Spleen (tissue), 11 donors: Measurements from ENCODE around the gene EFNA2. TPM values are rescaled to one million over a fixed set of nuclear protein-coding genes. Genes with fewer than 3 reads are reported as not detected.

Experiments
- DNase-seq: peaks from one replicate; pipeline ENCODE4 v3.0.0-alpha.2; 2020
- H3K27ac ChIP-seq, 8 donors: fragments of 200-600 bp; sonication (generic) in 7 of 8; 1 replicate in 4 of 8; 2 replicates in 4 of 8; pipeline versions ENCODE4 v1.5.0 to v1.8.0; 2016 to 2021; ENCODE audit warnings: inconsistent platforms in 4 of 8, mild to moderate bottlenecking in 4 of 8, moderate library complexity in 1 of 8
- H3K27me3 ChIP-seq, 7 donors: fragments of 200-600 bp; sonication (generic) in 6 of 7; replicated peaks in 1 of 7; 1 replicate in 4 of 7; 2 replicates in 3 of 7; pipeline versions ENCODE4 v1.5.0 to v1.8.0; 2016 to 2021; ENCODE audit warnings: inconsistent platforms in 3 of 7, mild to moderate bottlenecking in 1 of 7
- H3K36me3 ChIP-seq, 6 donors: fragments of 200-600 bp; sonication (generic) in 5 of 6; 1 replicate in 4 of 6; 2 replicates in 2 of 6; pipeline versions ENCODE4 v1.5.0 to v1.8.0; 2016 to 2021; ENCODE audit warnings: inconsistent platforms in 2 of 6
- H3K4me1 ChIP-seq, 6 donors: fragments of 200-600 bp; sonication (generic) in 5 of 6; 1 replicate in 3 of 6; 2 replicates in 3 of 6; pipeline versions ENCODE4 v1.5.0 to v1.8.0; 2016 to 2021; ENCODE audit warnings: inconsistent platforms in 3 of 6
- H3K4me3 ChIP-seq, 8 donors: fragments of 200-600 bp; sonication (generic) in 7 of 8; 1 replicate in 4 of 8; 2 replicates in 4 of 8; pipeline versions ENCODE4 v1.5.0 to v1.8.0; 2016 to 2021; ENCODE audit warnings: inconsistent platforms in 4 of 8, mild to moderate bottlenecking in 4 of 8, moderate library complexity in 2 of 8
- H3K9me3 ChIP-seq, 8 donors: fragments of 200-600 bp; sonication (generic) in 7 of 8; 1 replicate in 4 of 8; 2 replicates in 4 of 8; pipeline versions ENCODE4 v1.5.0 to v1.8.0; 2016 to 2021; ENCODE audit warnings: inconsistent platforms in 4 of 8
- CTCF ChIP-seq, 11 experiments: fragments of 200-600 bp in 7 of 11; fragments of 450-650 bp in 4 of 11; sonication (generic) in 4 of 11; IDR thresholded peaks in 8 of 11; conservative IDR thresholded peaks in 3 of 11; 1 replicate in 7 of 11; 2 replicates in 4 of 11; pipeline versions ENCODE4 v1.4.0 to v1.8.0; 2016 to 2021; ENCODE audit warnings: antibody characterized with exemption in 11 of 11, inconsistent platforms in 4 of 11, mild to moderate bottlenecking in 1 of 11
- POLR2A ChIP-seq, 3 donors: fragments of 450-650 bp; IDR thresholded peaks; one replicate each; pipeline ENCODE4 v1.5.1; 2017; ENCODE audit warnings: antibody characterized with exemption in 3 of 3, mild to moderate bottlenecking in 1 of 3
- POLR2AphosphoS5 ChIP-seq, 3 donors: sonication (generic); formaldehyde crosslinking; IDR thresholded peaks; one replicate each; pipeline ENCODE4 v1.5.1; 2017; ENCODE audit warnings: antibody characterized with exemption in 3 of 3
- WGBS, 5 donors: extraction: QIAGEN DNeasy Blood & Tissue Kit in 3 of 5; methylation state at CpG; one replicate each; pipeline versions ENCODE4 v1.1.5 to v1.1.7; 2013 to 2018; 5-methylcytosine and 5-hydroxymethylcytosine counted together
- intact Hi-C: fragments of 100-400 bp; cut with DNase I; formaldehyde crosslinking; loops from one replicate; pipeline ENCODE4 v1.15.0; 2023; ENCODE audit warnings: low total_unique reads
- polyA plus RNA-seq, 3 donors: library from polyadenylated mRNA; stranded (reverse); fragments of 200-250 nt; gene quantifications; one replicate each; pipeline ENCODE4 v1.2.1, GENCODE V29; 2013
- total RNA-seq, 7 donors: library from RNA; depleted of rRNA in 3 of 7; stranded (reverse); fragments of >200 nt in 3 of 7; fragmentation: NEBNext Ultra II Directional in 4 of 7; extraction: Animal tissue kit (Norgen Biotek cat#: 25700) in 4 of 7; gene quantifications; one replicate each; pipeline versions ENCODE4 v1.1.0 to v1.2.1, GENCODE V29; 2016 to 2021
- donor health status: healthy with polysubstance abuse.
- donor health status: DM: no; HTN: no; CAD: no; lungs with moderate emphysema.
- donor health status: DM: no; HTN: no; CAD: no.
- donor health status: Bipolar disorder and iron deficiency.
- donor health status: healthy.
- donor health status: DM: no; HTN: no; CAD: no.
- donor health status: DM: yes; HTN: yes; CAD: no.

Gene EFNA2
- total and polyA plus RNA-seq, 10 donors, result not detected

GRCh38 chr19:1266916-1267476 is 18.7 kb upstream of the EFNA2 start:
- no peaks in the 10 kb centered on the region for H3K9me3 ChIP-seq
- peak overlapping the region; percentile 47 to 90 (median 58) for H3K4me3 ChIP-seq
- peak; percentile 93 to 99 (median 97) for TF ChIP-seq CTCF (IDR thresholded peaks at IDR 0.05 in 8 of 11, conservative IDR thresholded peaks at IDR 0.05 in 3 of 11)
- peak; percentile 61 to 74 (median 66) for TF ChIP-seq POLR2AphosphoS5 (IDR thresholded peaks at IDR 0.05)
- TF ChIP-seq POLR2A (IDR thresholded peaks at IDR 0.05), result no peak
- peak; percentile 97 for DNase-seq
- H3K36me3 ChIP-seq, result peaks cover 0 to 20% (median 15%) of the 10 kb centered on the region in 6 donors
- peaks cover 73 to 96% (median 94%) of the 10 kb centered on the region in 6 donors for H3K4me1 ChIP-seq
- WGBS, 5 donors, result 1 to 3% (median 1%) methylated on average over 13 to 59 of the region's 59 CpGs
- intact Hi-C loops, result loop anchor here (2.0 kb wide), 1 partner anchor 22 kb away; no protein-coding TSS in a partner anchor
- H3K27ac ChIP-seq, result peak overlapping the region; percentile 74 to 100 (median 92)
- no peaks in the 10 kb centered on the region for H3K27me3 ChIP-seq

GRCh38 chr19:1267477-1268225 is 18.0 kb upstream of the EFNA2 start:
- Histone ChIP-seq H3K27me3 (no peaks in the 10 kb centered on the region), H3K27ac (peak overlapping the region in 3 of 8 donors; percentile 98 to 100 (median 100)), H3K4me1 (peaks cover 73 to 96% (median 94%) of the 10 kb centered on the region in 6 donors), H3K9me3 (no peaks in the 10 kb centered on the region), H3K4me3 (peak overlapping the region in 4 of 8 donors; percentile 57 to 90 (median 65)), H3K36me3 (peaks cover 0 to 26% (median 22%) of the 10 kb centered on the region in 6 donors)
- WGBS, 5 donors, result 25 to 33% (median 28%) methylated on average over 21 to 35 of the region's 35 CpGs
- intact Hi-C loops, result loop anchor here (2.0 kb wide), 1 partner anchor 23 kb away; no protein-coding TSS in a partner anchor
- DNase-seq, result peak; percentile 87
- TF ChIP-seq POLR2A (IDR thresholded peaks at IDR 0.05) (no peak), POLR2AphosphoS5 (IDR thresholded peaks at IDR 0.05) (no peak)

- Histone ChIP-seq H3K9me3 (no peaks in the 10 kb centered on the region), H3K27me3 (no peaks in the 10 kb centered on the region), H3K4me3 (peak overlapping the region in 6 of 8 donors; percentile 60 to 91 (median 82)), H3K36me3 (peaks cover 4 to 34% (median 29%) of the 10 kb centered on the region in 6 donors), H3K27ac (peak overlapping the region; percentile 92 to 100 (median 100)), H3K4me1 (peaks cover 77 to 96% (median 94%) of the 10 kb centered on the region in 6 donors)
- intact Hi-C loops, result no loop called here
- no peak for TF ChIP-seq POLR2A (IDR thresholded peaks at IDR 0.05)
- peak in 1 of 3 donors; percentile 4 for TF ChIP-seq POLR2AphosphoS5 (IDR thresholded peaks at IDR 0.05)
- TF ChIP-seq CTCF (IDR thresholded peaks at IDR 0.05 in 8 of 11, conservative IDR thresholded peaks at IDR 0.05 in 3 of 11), result peak in 2 of 11 experiments; percentile 2 to 8
- 56 to 64% (median 58%) methylated on average over 40 of the region's 40 CpGs for WGBS, 5 donors
- DNase-seq, result peak; percentile 91
Measured at GRCh38 chr19:1268226-1269064, 17.2 kb upstream of the EFNA2 start.

- H3K36me3 ChIP-seq, result peaks cover 4 to 41% (median 36%) of the 10 kb centered on the region in 6 donors
- peak within 1 kb of the TSS; percentile 92 to 100 (median 100) for H3K27ac ChIP-seq
- no peaks in the 10 kb centered on the region for H3K9me3 ChIP-seq
- TF ChIP-seq CTCF (IDR thresholded peaks at IDR 0.05 in 8 of 11, conservative IDR thresholded peaks at IDR 0.05 in 3 of 11) (peak in 3 of 11 experiments; percentile 16 to 47 (median 25)), POLR2A (IDR thresholded peaks at IDR 0.05) (peak; percentile 94 to 98 (median 97)), POLR2AphosphoS5 (IDR thresholded peaks at IDR 0.05) (peak; percentile 99 to 100 (median 100))
- intact Hi-C loops, result no loop called here
- peak within 1 kb of the TSS; percentile 60 to 91 (median 82) for H3K4me3 ChIP-seq
- WGBS, 5 donors, result 0 to 1% (median 1%) methylated on average over 13 to 50 of the region's 50 CpGs
- H3K4me1 ChIP-seq, result peaks cover 83 to 96% (median 94%) of the 10 kb centered on the region in 6 donors
- peak; percentile 100 for DNase-seq
- H3K27me3 ChIP-seq, result no peaks in the 10 kb centered on the region
Measured at GRCh38 chr19:1269065-1269477, 16.6 kb upstream of the EFNA2 start, which contains the start of gene CIRBP. Gene CIRBP (plus strand): TSS chr19:1269332. CDS start chr19:1270934, 1,602 bp downstream.
